HepG2 (cell line): ENCODE data around the gene JPT1. TPM values are rescaled to one million over a fixed set of nuclear protein-coding genes. Genes with fewer than 3 reads are reported as not detected.

ENCODE experiments used
- ATAC-seq: fragments of 200-7000 bp; cut with Tn5 transposase; 3 replicates; pipeline ENCODE4 v1.9.1; 2020; ENCODE audit warnings: mild to moderate bottlenecking, moderate library complexity
- BruUV-seq: library from RNA; stranded (reverse); fragments of 400-500 nt; replicated peaks from 2 replicates; lab custom pipeline; 2021; lab: Mats Ljungman, UMichigan
- CTCF ChIA-PET: fragments of 300-600 bp; formaldehyde crosslinking; extraction: SDS; loops from one replicate; lab custom pipeline; 2021; ENCODE audit warnings: low total read pairs, inconsistent platforms, low intra/inter-chr PET ratio; lab: Yijun Ruan, JAX
- POLR2A ChIA-PET: fragments of 350-600 bp; sonication (Branson Sonifier 250); formaldehyde crosslinking; loops from one replicate; lab custom pipeline; 2020; ENCODE audit warnings: antibody characterized with exemption, inconsistent platforms; lab: Yijun Ruan, JAX
- DNase-seq: peaks from one replicate; pipeline ENCODE4 v3.0.0-alpha.2; 2015; ENCODE audit warnings: low spot score
- FAIRE-seq: peaks from 3 replicates; lab custom pipeline; 2011; peaks lifted over from hg19 to GRCh38; lab: Jason Lieb, UNC
- H2AFZ ChIP-seq: one replicate; pipeline ENCODE4 v1.6.1; 2011; ENCODE audit warnings: low read length, inconsistent platforms
- H3K27ac ChIP-seq: fragments of 300-600 bp; 3 replicates; pipeline ENCODE4 v1.8.0; 2011; ENCODE audit warnings: mixed run types, mild to moderate bottlenecking, mixed read lengths, low read length, inconsistent platforms; ENCODE audit not compliant: insufficient read depth; ENCODE audit errors: extremely low read length
- H3K27me3 ChIP-seq, 2 experiments: fragments of 200-600 bp in 1 of 2; 2 replicates in 1 of 2; 3 replicates in 1 of 2; pipeline versions ENCODE4 v1.6.0 to v1.8.0; 2011; ENCODE audit warnings: low read length in 2 of 2, mild to moderate bottlenecking in 2 of 2, moderate library complexity in 2 of 2, inconsistent platforms in 1 of 2; ENCODE audit not compliant: insufficient read depth in 2 of 2, control insufficient read depth in 1 of 2
- H3K36me3 ChIP-seq, 2 experiments: fragments of 200-600 bp in 1 of 2; replicated peaks in 1 of 2; 2 replicates in 1 of 2; 3 replicates in 1 of 2; pipeline versions ENCODE4 v1.5.1 to v1.8.0; 2011; ENCODE audit warnings: low read length in 2 of 2, inconsistent platforms in 1 of 2; ENCODE audit not compliant: insufficient read depth in 2 of 2, control insufficient read depth in 1 of 2
- H3K4me1 ChIP-seq: 2 replicates; pipeline ENCODE4 v1.5.1; 2012; ENCODE audit warnings: low read length, inconsistent platforms; ENCODE audit not compliant: insufficient read depth
- H3K4me2 ChIP-seq: 2 replicates; pipeline ENCODE4 v1.6.0; 2011; ENCODE audit warnings: low read depth, low read length, inconsistent platforms
- H3K4me3 ChIP-seq, 3 experiments: fragments of 200-600 bp in 1 of 3; sonication (generic), shearing (Covaris generic) in 1 of 3; replicated peaks in 1 of 3; 2 replicates each; pipeline ENCODE4 v1.5.1; 2011 to 2016; ENCODE audit warnings: low read length in 3 of 3, inconsistent platforms in 2 of 3, low read depth in 2 of 3, mild to moderate bottlenecking in 2 of 3, control low read depth in 1 of 3, mixed read lengths in 1 of 3; ENCODE audit not compliant: insufficient read depth in 1 of 3
- H3K79me2 ChIP-seq: one replicate; pipeline ENCODE4 v1.6.1; 2011; ENCODE audit warnings: low read length, inconsistent platforms; ENCODE audit not compliant: insufficient read depth
- H3K9ac ChIP-seq: 2 replicates; pipeline ENCODE4 v1.6.0; 2011; ENCODE audit warnings: mild to moderate bottlenecking, low read depth, low read length, inconsistent platforms; ENCODE audit not compliant: insufficient read depth
- H3K9me3 ChIP-seq: 2 replicates; pipeline ENCODE4 v1.5.1; 2012; ENCODE audit warnings: mild to moderate bottlenecking, low read length
- H4K20me1 ChIP-seq: 2 replicates; pipeline ENCODE4 v1.6.0; 2011; ENCODE audit warnings: inconsistent platforms, mild to moderate bottlenecking, low read length, moderate library complexity; ENCODE audit not compliant: insufficient read depth
- DMTF1 ChIP-seq: sonication (generic); formaldehyde crosslinking; IDR thresholded peaks from 2 replicates; pipeline ENCODE4 v1.4.0; 2020; ENCODE audit warnings: mild to moderate bottlenecking, missing genetic modification reagents
- MEF2D ChIP-seq: sonication (generic); formaldehyde crosslinking; IDR thresholded peaks from 2 replicates; pipeline ENCODE4 v1.5.1; 2020; ENCODE audit warnings: mild to moderate bottlenecking, missing genetic modification reagents
- PHF5A ChIP-seq: IDR thresholded peaks from one replicate; pipeline ENCODE4 v1.6.1; 2018; ENCODE audit warnings: low read depth, missing genetic modification reagents; ENCODE audit not compliant: unreplicated experiment
- PHF8 ChIP-seq: sonication (generic); formaldehyde crosslinking; IDR thresholded peaks from 2 replicates; pipeline ENCODE4 v1.5.0; 2020; ENCODE audit warnings: missing genetic modification reagents
- SNAPC5 ChIP-seq: sonication (generic); formaldehyde crosslinking; IDR thresholded peaks from 2 replicates; pipeline ENCODE4 v1.8.1; 2023; ENCODE audit warnings: mild to moderate bottlenecking, missing genetic modification reagents, borderline replicate concordance
- TP53 ChIP-seq: sonication (generic); formaldehyde crosslinking; conservative IDR thresholded peaks from 2 replicates; pipeline ENCODE4 v1.4.0; 2020; ENCODE audit warnings: missing genetic modification reagents
- ZBTB7A ChIP-seq: sonication (generic); formaldehyde crosslinking; IDR thresholded peaks from 2 replicates; pipeline ENCODE4 v1.8.0; 2022; ENCODE audit warnings: mild to moderate bottlenecking, missing genetic modification reagents
- ZNF207 ChIP-seq: fragments of 450-650 bp; IDR thresholded peaks from 2 replicates; pipeline ENCODE4 v1.6.1; 2016; ENCODE audit warnings: antibody characterized with exemption, borderline replicate concordance
- ZNF33B ChIP-seq: sonication (generic); formaldehyde crosslinking; IDR thresholded peaks from 2 replicates; pipeline ENCODE4 v1.5.1; 2020; ENCODE audit warnings: mild to moderate bottlenecking, missing genetic modification reagents
- ZNF574 ChIP-seq: sonication (generic); formaldehyde crosslinking; IDR thresholded peaks from 2 replicates; pipeline ENCODE4 v1.4.0; 2020; ENCODE audit warnings: missing genetic modification reagents
- WGBS: methylation state at CpG from one replicate; pipeline ENCODE4 v1.1.6; 2017; ENCODE audit warnings: low lambda C conversion rate; 5-methylcytosine and 5-hydroxymethylcytosine counted together
- in situ Hi-C: cut with HindIII; loops from 2 replicates; pipeline ENCODE4 v1.10.0; 2017; ENCODE audit warnings: low pct_unique_long_range_greater_than_20kb; ENCODE audit not compliant: extremely low pct_ligation_motif_present
- intact Hi-C: fragments of 100-400 bp; cut with micrococcal nuclease; formaldehyde crosslinking; loops from one replicate; pipeline ENCODE4 v1.10.0; 2022; ENCODE audit not compliant: unreplicated experiment
- polyA plus RNA-seq, 8 experiments: library from polyadenylated mRNA; depleted of rRNA in 3 of 8; stranded (reverse) in 7 of 8; unstranded in 1 of 8; fragments of >200 nt; fragmentation: Illumina TruSeq in 4 of 8; extraction: Trizol in 4 of 8; gene quantifications; 2 replicates each; pipeline versions ENCODE4 v1.2.1 to v1.2.3, GENCODE V29; 2011 to 2016; ENCODE audit warnings: low read depth in 4 of 8, missing spikeins in 1 of 8, mixed read lengths in 1 of 8; ENCODE audit not compliant: insufficient read depth in 1 of 8
- total RNA-seq, 5 experiments: library from RNA; depleted of rRNA; stranded (reverse); fragments of >200 nt; fragmentation: Illumina TruSeq; extraction: Trizol; gene quantifications; 2 replicates each; pipeline ENCODE4 v1.2.3, GENCODE V29; 2016; ENCODE audit warnings: low read depth in 1 of 5
- TF ChIP-seq, protein P1 (sequence below): sonication (generic); formaldehyde crosslinking; conservative IDR thresholded peaks from 2 replicates; pipeline ENCODE4 v1.8.0; 2022; ENCODE audit warnings: missing genetic modification reagents
- TF ChIP-seq, protein P2 (sequence below), 2 experiments: sonication (generic) in 1 of 2; formaldehyde crosslinking in 1 of 2; IDR thresholded peaks; 2 replicates each; pipeline versions ENCODE4 v1.4.0 to v1.6.1; 2018 to 2020; ENCODE audit warnings: missing genetic modification reagents in 2 of 2, borderline replicate concordance in 1 of 2, low read depth in 1 of 2, mild to moderate bottlenecking in 1 of 2, missing biosample characterization in 1 of 2

JPT1 gene
- total and polyA plus RNA-seq, 2 of the 13 experiments (the other 11 are each of a cell fraction or from before 2014, with no cell fraction given) = 43.3 to 256 TPM

DNA sequence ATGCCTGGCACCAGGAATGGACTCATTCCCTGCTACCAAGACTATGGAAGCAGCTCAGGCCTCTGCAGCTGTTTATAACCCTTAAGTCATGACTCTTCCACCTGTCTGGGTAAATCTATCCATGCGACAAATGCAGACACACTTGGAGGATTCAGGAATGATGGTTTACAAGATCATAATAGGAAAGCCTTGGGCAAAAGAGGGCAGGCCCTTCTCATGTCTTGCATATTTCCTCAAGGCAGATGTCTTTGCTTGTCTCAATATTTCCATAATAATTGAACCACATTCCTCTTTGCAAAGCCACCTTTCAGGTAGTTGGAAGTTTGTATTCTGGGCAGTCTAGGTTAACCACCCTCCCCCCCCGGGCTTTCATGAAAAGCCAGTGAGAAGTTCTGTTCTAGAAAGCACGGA is 884 bp upstream of the JPT1 start:
- ATAC-seq (no peak), FAIRE-seq (no peak), DNase-seq (no peak)
- 92% methylated on average over 3 of the region's 3 CpGs for WGBS
- Histone ChIP-seq H3K4me3 (peak overlapping the region in 1 of 3 experiments; percentile 50; a peak in 1 of 6 replicates), H3K79me2 (peaks cover 40% of the 10 kb centered on the region), H3K9ac (no peak overlapping the region), H2AFZ (peak overlapping the region; percentile 4), H3K36me3 (no peaks in the 10 kb centered on the region), H3K27me3 (no peaks in the 10 kb centered on the region; a peak in 1 of 5 replicates), H3K4me1 (peaks cover 47% of the 10 kb centered on the region), H3K4me2 (peak overlapping the region; percentile 75), H4K20me1 (no peaks in the 10 kb centered on the region; the same call in 1 of the 2 replicates), H3K27ac (peak overlapping the region; percentile 43), H3K9me3 (no peaks in the 10 kb centered on the region)
- CTCF ChIA-PET = no interaction called here
- BruUV-seq = no TSS peak
- POLR2A ChIA-PET = interaction anchor here (0.5 to 2.6 kb wide), 32 partner anchors 8 to 301 kb away, joined by 3 to 23 read pairs (median 4); partner anchors contain the start of genes ARMC7, FDXR, NT5C and NUP85
- in situ Hi-C loops (no loop called here), intact Hi-C loops (no loop called here)
- TF ChIP-seq PHF5A (no peak), ZBTB7A (CRISPR knock-in tag) (no peak), PHF8 (CRISPR knock-in tag) (no peak), DMTF1 (CRISPR knock-in tag) (no peak), ZNF574 (CRISPR knock-in tag) (no peak), SNAPC5 (CRISPR knock-in tag) (no peak), ZNF33B (CRISPR knock-in tag) (0 out of 2 replicates have a peak, but pooled peaks have one; percentile 52), ZNF207 (no peak), MEF2D (CRISPR knock-in tag) (0 out of 2 replicates have a peak, but pooled peaks have one; percentile 8), TP53 (CRISPR knock-in tag) (no peak)
- TF ChIP-seq, protein P1, sequence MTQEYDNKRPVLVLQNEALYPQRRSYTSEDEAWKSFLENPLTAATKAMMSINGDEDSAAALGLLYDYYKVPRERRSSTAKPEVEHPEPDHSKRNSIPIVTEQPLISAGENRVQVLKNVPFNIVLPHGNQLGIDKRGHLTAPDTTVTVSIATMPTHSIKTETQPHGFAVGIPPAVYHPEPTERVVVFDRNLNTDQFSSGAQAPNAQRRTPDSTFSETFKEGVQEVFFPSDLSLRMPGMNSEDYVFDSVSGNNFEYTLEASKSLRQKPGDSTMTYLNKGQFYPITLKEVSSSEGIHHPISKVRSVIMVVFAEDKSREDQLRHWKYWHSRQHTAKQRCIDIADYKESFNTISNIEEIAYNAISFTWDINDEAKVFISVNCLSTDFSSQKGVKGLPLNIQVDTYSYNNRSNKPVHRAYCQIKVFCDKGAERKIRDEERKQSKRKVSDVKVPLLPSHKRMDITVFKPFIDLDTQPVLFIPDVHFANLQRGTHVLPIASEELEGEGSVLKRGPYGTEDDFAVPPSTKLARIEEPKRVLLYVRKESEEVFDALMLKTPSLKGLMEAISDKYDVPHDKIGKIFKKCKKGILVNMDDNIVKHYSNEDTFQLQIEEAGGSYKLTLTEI = no peak
- TF ChIP-seq, protein P2, sequence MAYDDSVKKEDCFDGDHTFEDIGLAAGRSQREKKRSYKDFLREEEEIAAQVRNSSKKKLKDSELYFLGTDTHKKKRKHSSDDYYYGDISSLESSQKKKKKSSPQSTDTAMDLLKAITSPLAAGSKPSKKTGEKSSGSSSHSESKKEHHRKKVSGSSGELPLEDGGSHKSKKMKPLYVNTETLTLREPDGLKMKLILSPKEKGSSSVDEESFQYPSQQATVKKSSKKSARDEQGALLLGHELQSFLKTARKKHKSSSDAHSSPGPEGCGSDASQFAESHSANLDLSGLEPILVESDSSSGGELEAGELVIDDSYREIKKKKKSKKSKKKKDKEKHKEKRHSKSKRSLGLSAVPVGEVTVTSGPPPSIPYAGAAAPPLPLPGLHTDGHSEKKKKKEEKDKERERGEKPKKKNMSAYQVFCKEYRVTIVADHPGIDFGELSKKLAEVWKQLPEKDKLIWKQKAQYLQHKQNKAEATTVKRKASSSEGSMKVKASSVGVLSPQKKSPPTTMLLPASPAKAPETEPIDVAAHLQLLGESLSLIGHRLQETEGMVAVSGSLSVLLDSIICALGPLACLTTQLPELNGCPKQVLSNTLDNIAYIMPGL (CRISPR knock-in tag; IDR thresholded peaks at IDR 0.05; ENCODE audit: borderline replicate concordance in 1 of 2, low read depth in 1 of 2) = no peak
